ENCODE results near the gene GMDS. TPM values are rescaled to one million over a fixed set of nuclear protein-coding genes. Genes with fewer than 3 reads are reported as not detected.

The GMDS gene
- total and polyA plus RNA-seq, 2 of the 4 experiments (the other 2 are of a cell fraction) = 7.3 to 21.9 TPM

DNA sequence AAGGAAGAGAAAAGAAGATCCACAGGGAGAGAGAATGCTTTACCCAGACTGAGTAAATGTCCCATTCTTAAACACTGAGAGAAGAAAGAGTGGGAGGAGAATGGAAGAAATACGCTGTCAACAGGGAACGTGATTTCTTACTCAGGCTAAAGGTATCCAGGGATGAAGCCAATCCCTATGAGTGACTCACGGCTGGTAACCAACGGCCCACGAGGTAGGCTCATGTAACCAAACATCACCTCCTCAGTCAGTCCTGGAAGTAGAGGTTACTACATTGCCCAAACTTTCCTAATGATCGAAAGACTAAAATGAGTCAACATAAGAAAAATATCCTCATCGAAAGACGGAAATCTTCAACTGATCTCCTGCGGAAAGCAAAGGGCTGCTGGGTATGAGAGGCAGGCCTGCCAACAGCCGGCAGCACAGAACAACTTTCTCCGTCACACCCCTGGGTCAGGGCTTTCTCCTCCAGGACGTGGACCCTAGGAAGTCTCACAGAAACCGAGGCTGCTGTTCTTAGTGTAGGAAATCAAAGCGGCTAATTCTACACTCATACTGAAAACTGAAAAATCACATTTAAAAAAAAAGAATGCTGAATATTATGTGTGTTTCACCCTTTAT is 292.6 kb downstream of the GMDS start (continued):
- TF ChIP-seq, protein P1, sequence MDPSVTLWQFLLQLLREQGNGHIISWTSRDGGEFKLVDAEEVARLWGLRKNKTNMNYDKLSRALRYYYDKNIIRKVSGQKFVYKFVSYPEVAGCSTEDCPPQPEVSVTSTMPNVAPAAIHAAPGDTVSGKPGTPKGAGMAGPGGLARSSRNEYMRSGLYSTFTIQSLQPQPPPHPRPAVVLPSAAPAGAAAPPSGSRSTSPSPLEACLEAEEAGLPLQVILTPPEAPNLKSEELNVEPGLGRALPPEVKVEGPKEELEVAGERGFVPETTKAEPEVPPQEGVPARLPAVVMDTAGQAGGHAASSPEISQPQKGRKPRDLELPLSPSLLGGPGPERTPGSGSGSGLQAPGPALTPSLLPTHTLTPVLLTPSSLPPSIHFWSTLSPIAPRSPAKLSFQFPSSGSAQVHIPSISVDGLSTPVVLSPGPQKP (IDR thresholded peaks at IDR 0.05; ENCODE audit: borderline replicate concordance, low read depth, low read length) = no peak

DNA sequence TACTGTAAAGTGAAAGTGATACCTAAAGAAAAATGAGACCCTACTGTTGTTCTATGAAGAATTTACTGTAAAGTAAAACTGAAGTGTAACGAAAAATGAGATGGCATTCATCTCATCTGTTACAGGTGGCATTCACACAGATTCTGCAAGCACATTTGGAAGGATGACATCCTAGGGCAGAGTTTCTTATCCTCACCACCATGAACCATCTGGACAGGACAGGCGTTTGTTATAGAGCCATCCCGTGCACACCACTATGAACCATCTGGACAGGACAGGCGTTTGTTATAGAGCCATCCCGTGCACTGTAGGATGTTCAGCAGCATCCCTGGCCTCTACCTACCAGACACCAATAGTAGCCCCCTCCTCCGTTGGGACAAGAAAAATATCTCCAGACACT is 294.8 kb downstream of the GMDS start:
- WGBS, 2 experiments (ENCODE audit: extremely low coverage in 2 of 2, insufficient read length in 1 of 2) = 83% methylated on average over 1 of the region's 6 CpGs; no CpG with 5 or more reads in 1 of the 2 experiments

More for the DNA sequence above, 294.8 kb downstream of the GMDS start:
- Histone ChIP-seq H3K9me1 (ENCODE audit: insufficient read depth, low read length) (peaks cover under 1% of the 10 kb centered on the region), H3K27ac (ENCODE audit: insufficient read depth, low read length) (no peak overlapping the region), H3K4me2 (ENCODE audit: low read depth, low read length) (no peak overlapping the region), H3K14ac (replicated peaks; ENCODE audit: low read depth, low read length) (no peak overlapping the region), H2AK9ac (replicated peaks; ENCODE audit: low read depth, low read length, poor library complexity) (no peak overlapping the region), H4K5ac (ENCODE audit: low read depth, low read length) (no peak overlapping the region), H2AK5ac (ENCODE audit: low read depth, low read length) (peak overlapping the region; percentile 46), H3K56ac (ENCODE audit: extremely low read depth, insufficient read depth, low read length) (no peak overlapping the region), H3K4ac (ENCODE audit: low read depth, low read length) (no peak overlapping the region), H4K91ac (ENCODE audit: insufficient read depth, low read depth, low read length) (no peak overlapping the region), H4K8ac (ENCODE audit: low read depth in 2 of 2, low read length in 2 of 2) (no peak overlapping the region), H3K23ac (ENCODE audit: low read depth, low read length) (no peak overlapping the region), H3K27me3 (ENCODE audit: control insufficient read depth, insufficient read depth, low read length) (no peaks in the 10 kb centered on the region), H3K9me3 (ENCODE audit: control insufficient read depth, insufficient read depth, low read length) (no peaks in the 10 kb centered on the region), H3K79me1 (ENCODE audit: low read depth in 1 of 2, low read length in 2 of 2) (no peaks in the 10 kb centered on the region), H4K20me1 (ENCODE audit: insufficient read depth, low read length) (no peaks in the 10 kb centered on the region), H3K9ac (ENCODE audit: low read depth, low read length) (no peak overlapping the region), H2BK5ac (ENCODE audit: low read depth, low read length, poor library complexity, severe bottlenecking) (no peak overlapping the region), H2BK15ac (ENCODE audit: low read depth, low read length) (0 out of 3 replicates have a peak overlapping the region, but pooled peaks have one; percentile 39), H3K18ac (ENCODE audit: low read depth, low read length) (no peak overlapping the region), H3K36me3 (ENCODE audit: control insufficient read depth, insufficient read depth, low read length) (no peaks in the 10 kb centered on the region), H2BK20ac (ENCODE audit: low read depth, low read length) (no peak overlapping the region), H2AFZ (replicated peaks; ENCODE audit: low read length, poor library complexity) (no peak overlapping the region), H3K4me3 (ENCODE audit: insufficient read depth, low read depth, low read length) (no peak overlapping the region), H2BK120ac (ENCODE audit: low read depth, low read length) (peak overlapping the region; percentile 3; the same call in 1 of the 2 replicates), H3K4me1 (ENCODE audit: control insufficient read depth, insufficient read depth, low read length) (peaks cover 2% of the 10 kb centered on the region; the same call in 1 of the 2 replicates)
- ChIA-PET CTCF (interaction anchor here (0.6 kb wide), 1 partner anchor 9 kb away, joined by 3 read pairs; no protein-coding TSS in a partner anchor), POLR2A (ENCODE audit: unreplicated experiment) (no interaction called here)
- ATAC-seq (ENCODE audit: low read depth) (no peak), DNase-seq (no peak)
- no peak for TF ChIP-seq POLR2A (IDR thresholded peaks at IDR 0.05; ENCODE audit: low read depth, low read length)
- TF ChIP-seq, protein P2, sequence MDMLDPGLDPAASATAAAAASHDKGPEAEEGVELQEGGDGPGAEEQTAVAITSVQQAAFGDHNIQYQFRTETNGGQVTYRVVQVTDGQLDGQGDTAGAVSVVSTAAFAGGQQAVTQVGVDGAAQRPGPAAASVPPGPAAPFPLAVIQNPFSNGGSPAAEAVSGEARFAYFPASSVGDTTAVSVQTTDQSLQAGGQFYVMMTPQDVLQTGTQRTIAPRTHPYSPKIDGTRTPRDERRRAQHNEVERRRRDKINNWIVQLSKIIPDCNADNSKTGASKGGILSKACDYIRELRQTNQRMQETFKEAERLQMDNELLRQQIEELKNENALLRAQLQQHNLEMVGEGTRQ (IDR thresholded peaks at IDR 0.05; ENCODE audit: low read depth, low read length) = no peak
- no peak for TF ChIP-seq MAZ (IDR thresholded peaks at IDR 0.05; ENCODE audit: borderline replicate concordance, low read depth, low read length)
- TF ChIP-seq SMC3 (IDR thresholded peaks at IDR 0.05; ENCODE audit: low read depth, low read length) = no peak
- no peak for TF ChIP-seq MXI1 (IDR thresholded peaks at IDR 0.05; ENCODE audit: borderline replicate concordance, low read depth, low read length)
- TF ChIP-seq CEBPB (IDR thresholded peaks at IDR 0.05; ENCODE audit: low read depth, low read length) = no peak
- TF ChIP-seq RFX5 (IDR thresholded peaks at IDR 0.05; ENCODE audit: low read depth, low read length) = no peak
- TF ChIP-seq RCOR1 (IDR thresholded peaks at IDR 0.05; ENCODE audit: insufficient replicate concordance, low read length) = no peak
- no peak for TF ChIP-seq FOS (IDR thresholded peaks at IDR 0.05; ENCODE audit: low read depth, low read length)
- no peak for TF ChIP-seq NFE2L2 (IDR thresholded peaks at IDR 0.05; ENCODE audit: low read depth, low read length)
- no peak for TF ChIP-seq BHLHE40 (IDR thresholded peaks at IDR 0.05; ENCODE audit: low read depth, low read length)
- in situ Hi-C loops (cut with MboI; ENCODE audit: low sequenced_read_pairs) = no loop called here
- BruUV-seq (replicated peaks) = no TSS peak
- dilution Hi-C loops (cut with HindIII; ENCODE audit: low sequenced_read_pairs, unreplicated experiment) = no loop called here
- intact Hi-C loops (cut with micrococcal nuclease) = loop anchor here (5.0 kb wide), 1 partner anchor 338 kb away; no protein-coding TSS in a partner anchor
